K562 (cell line): ENCODE data around the gene ANTKMT. TPM values are rescaled to one million over a fixed set of nuclear protein-coding genes. Genes with fewer than 3 reads are reported as not detected.
A peak's percentile ranks its signal among the peaks of the same experiment; 100 is the strongest.

Experiments
- CBFA2T2 ChIP-seq: fragments of 450-650 bp; conservative IDR thresholded peaks from 2 replicates; pipeline ENCODE4 v1.6.1; 2017; ENCODE audit warnings: mild to moderate bottlenecking
- CCNT2 ChIP-seq: IDR thresholded peaks from 2 replicates; pipeline ENCODE4 v1.6.1; 2011; ENCODE audit warnings: borderline replicate concordance, low read depth, mild to moderate bottlenecking, moderate library complexity, mixed read lengths, low read length; ENCODE audit not compliant: insufficient read length; ENCODE audit errors: extremely low read depth
- ETS2 ChIP-seq: IDR thresholded peaks from 2 replicates; pipeline ENCODE4 v1.6.1; 2016; ENCODE audit warnings: borderline replicate concordance, missing genetic modification characterization, mild to moderate bottlenecking, moderate library complexity, missing compliant biosample characterization; ENCODE audit not compliant: poor library complexity, severe bottlenecking
- GATAD2A ChIP-seq: fragments of 450-650 bp; IDR thresholded peaks from 2 replicates; pipeline ENCODE4 v1.6.1; 2017
- HMG20A ChIP-seq: fragments of 450-650 bp; formaldehyde crosslinking; conservative IDR thresholded peaks from 2 replicates; pipeline ENCODE4 v1.4.0; 2020; ENCODE audit warnings: mild to moderate bottlenecking, mixed read lengths
- KLF10 ChIP-seq: fragments of 250-450 bp; sonication (Bioruptor Pico); IDR thresholded peaks from 2 replicates; pipeline ENCODE4 v1.6.1; 2021; ENCODE audit warnings: matching md5 sums
- MYC ChIP-seq, 2 experiments: fragments of 250-450 bp in 1 of 2; sonication (Bioruptor Pico) in 1 of 2; IDR thresholded peaks; 2 replicates each; pipeline versions ENCODE4 v1.5.1 to v1.6.1; 2012 to 2021; ENCODE audit warnings: low read depth in 2 of 2, borderline replicate concordance in 1 of 2, improper control_type of control experiment in 1 of 2, low read length in 1 of 2, mild to moderate bottlenecking in 1 of 2, moderate library complexity in 1 of 2
- PTBP1 ChIP-seq: fragments of 200-400 bp; formaldehyde crosslinking; IDR thresholded peaks from 2 replicates; pipeline ENCODE4 v1.6.1; 2017; ENCODE audit warnings: low read depth, low read length
- SETDB1 ChIP-seq: IDR thresholded peaks from one replicate; pipeline ENCODE4 v1.6.1; 2012; ENCODE audit warnings: low read length, control low read depth, inconsistent platforms
- SIN3A ChIP-seq, 2 experiments: fragments of 150-350 bp in 1 of 2; IDR thresholded peaks; 2 replicates each; pipeline ENCODE4 v1.6.1; 2011 to 2016; ENCODE audit warnings: borderline replicate concordance in 2 of 2, low read depth in 2 of 2, low read length in 2 of 2, mild to moderate bottlenecking in 2 of 2, moderate library complexity in 2 of 2; ENCODE audit not compliant: control insufficient read depth in 1 of 2
- polyA plus RNA-seq, 8 experiments: library from polyadenylated mRNA; depleted of rRNA in 4 of 8; stranded (reverse) in 5 of 8; unstranded in 3 of 8; fragments of >200 nt; fragmentation: Nextera tagmentation in 2 of 8; fragmentation: Illumina TruSeq in 1 of 8; extraction: Ambion mirVana in 2 of 8; extraction: Trizol in 1 of 8; gene quantifications; 2 replicates each; pipeline versions ENCODE4 v1.2.1 to v1.2.3, GENCODE V29; 2011 to 2014; ENCODE audit warnings: inconsistent platforms in 1 of 8, missing spikeins in 1 of 8
- total RNA-seq, 7 experiments: library from RNA; depleted of rRNA in 6 of 7; stranded (reverse); fragments of >200 nt in 6 of 7; fragmentation: Illumina TruSeq in 2 of 7; extraction: Trizol in 2 of 7; gene quantifications; 2 replicates each; pipeline versions ENCODE4 v1.2.1 to v1.2.3, GENCODE V29; 2011 to 2021; ENCODE audit warnings: low replicate concordance in 1 of 7
- TF ChIP-seq, protein P1 (sequence below): fragments of 450-650 bp; IDR thresholded peaks from 2 replicates; pipeline ENCODE4 v1.6.1; 2016; ENCODE audit warnings: low read depth
- TF ChIP-seq, protein P2 (sequence below): fragments of 250-450 bp; sonication (Bioruptor Pico); IDR thresholded peaks from 2 replicates; pipeline ENCODE4 v1.4.0; 2020; ENCODE audit warnings: borderline replicate concordance
- TF ChIP-seq, protein P3 (sequence below): sonication (generic); formaldehyde crosslinking; IDR thresholded peaks from 2 replicates; pipeline ENCODE4 v1.8.0; 2022; ENCODE audit warnings: mild to moderate bottlenecking, missing genetic modification reagents
- TF ChIP-seq, protein P4 (sequence below): fragments of 450-650 bp; IDR thresholded peaks from 2 replicates; pipeline ENCODE4 v1.6.1; 2017; ENCODE audit warnings: mild to moderate bottlenecking, moderate library complexity

Gene ANTKMT
- total and polyA plus RNA-seq, 9 of the 15 experiments (the other 6 are each of a cell fraction or from before 2014, with no cell fraction given): 0.58 to 217 (median 19.1) TPM

DNA sequence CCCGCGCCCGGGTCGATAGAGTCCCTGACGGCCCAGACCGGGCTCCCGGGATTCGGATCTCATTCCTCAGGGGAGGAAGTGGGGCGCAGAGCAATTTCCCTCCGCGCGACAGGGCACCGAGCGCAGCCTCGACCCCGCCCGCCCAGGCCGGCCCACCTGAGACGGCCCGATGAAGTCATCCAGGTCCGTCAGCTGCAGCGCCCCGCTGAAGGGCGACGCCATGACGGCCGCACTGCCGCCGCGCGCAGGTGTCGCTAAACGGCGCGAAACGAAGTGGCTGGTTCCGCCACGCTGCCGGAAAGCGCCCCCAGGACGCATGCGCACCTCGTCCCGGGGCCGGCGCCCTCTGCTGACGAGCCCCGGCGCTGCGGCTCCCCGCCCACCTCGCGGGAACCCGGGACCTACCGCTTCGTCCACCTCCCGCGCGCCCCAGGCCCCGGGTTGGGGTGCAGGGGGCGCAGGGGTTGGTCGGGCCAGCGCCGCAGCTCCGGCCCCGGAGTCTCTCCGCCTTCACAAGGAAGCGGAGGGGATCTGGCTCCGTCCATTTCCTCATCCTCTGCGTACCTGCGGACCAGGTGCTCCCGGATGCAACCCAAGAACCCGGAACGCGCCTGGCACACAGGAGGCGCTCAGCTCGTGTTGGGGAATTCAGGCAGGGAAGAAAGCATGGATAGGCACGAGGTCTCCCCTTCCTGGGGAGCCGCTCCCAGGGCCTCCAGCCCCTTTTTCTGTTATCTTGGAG, 20.0 kb downstream of the ANTKMT start, which contains the start of gene CIAO3 (continued):
- TF ChIP-seq, protein P1, sequence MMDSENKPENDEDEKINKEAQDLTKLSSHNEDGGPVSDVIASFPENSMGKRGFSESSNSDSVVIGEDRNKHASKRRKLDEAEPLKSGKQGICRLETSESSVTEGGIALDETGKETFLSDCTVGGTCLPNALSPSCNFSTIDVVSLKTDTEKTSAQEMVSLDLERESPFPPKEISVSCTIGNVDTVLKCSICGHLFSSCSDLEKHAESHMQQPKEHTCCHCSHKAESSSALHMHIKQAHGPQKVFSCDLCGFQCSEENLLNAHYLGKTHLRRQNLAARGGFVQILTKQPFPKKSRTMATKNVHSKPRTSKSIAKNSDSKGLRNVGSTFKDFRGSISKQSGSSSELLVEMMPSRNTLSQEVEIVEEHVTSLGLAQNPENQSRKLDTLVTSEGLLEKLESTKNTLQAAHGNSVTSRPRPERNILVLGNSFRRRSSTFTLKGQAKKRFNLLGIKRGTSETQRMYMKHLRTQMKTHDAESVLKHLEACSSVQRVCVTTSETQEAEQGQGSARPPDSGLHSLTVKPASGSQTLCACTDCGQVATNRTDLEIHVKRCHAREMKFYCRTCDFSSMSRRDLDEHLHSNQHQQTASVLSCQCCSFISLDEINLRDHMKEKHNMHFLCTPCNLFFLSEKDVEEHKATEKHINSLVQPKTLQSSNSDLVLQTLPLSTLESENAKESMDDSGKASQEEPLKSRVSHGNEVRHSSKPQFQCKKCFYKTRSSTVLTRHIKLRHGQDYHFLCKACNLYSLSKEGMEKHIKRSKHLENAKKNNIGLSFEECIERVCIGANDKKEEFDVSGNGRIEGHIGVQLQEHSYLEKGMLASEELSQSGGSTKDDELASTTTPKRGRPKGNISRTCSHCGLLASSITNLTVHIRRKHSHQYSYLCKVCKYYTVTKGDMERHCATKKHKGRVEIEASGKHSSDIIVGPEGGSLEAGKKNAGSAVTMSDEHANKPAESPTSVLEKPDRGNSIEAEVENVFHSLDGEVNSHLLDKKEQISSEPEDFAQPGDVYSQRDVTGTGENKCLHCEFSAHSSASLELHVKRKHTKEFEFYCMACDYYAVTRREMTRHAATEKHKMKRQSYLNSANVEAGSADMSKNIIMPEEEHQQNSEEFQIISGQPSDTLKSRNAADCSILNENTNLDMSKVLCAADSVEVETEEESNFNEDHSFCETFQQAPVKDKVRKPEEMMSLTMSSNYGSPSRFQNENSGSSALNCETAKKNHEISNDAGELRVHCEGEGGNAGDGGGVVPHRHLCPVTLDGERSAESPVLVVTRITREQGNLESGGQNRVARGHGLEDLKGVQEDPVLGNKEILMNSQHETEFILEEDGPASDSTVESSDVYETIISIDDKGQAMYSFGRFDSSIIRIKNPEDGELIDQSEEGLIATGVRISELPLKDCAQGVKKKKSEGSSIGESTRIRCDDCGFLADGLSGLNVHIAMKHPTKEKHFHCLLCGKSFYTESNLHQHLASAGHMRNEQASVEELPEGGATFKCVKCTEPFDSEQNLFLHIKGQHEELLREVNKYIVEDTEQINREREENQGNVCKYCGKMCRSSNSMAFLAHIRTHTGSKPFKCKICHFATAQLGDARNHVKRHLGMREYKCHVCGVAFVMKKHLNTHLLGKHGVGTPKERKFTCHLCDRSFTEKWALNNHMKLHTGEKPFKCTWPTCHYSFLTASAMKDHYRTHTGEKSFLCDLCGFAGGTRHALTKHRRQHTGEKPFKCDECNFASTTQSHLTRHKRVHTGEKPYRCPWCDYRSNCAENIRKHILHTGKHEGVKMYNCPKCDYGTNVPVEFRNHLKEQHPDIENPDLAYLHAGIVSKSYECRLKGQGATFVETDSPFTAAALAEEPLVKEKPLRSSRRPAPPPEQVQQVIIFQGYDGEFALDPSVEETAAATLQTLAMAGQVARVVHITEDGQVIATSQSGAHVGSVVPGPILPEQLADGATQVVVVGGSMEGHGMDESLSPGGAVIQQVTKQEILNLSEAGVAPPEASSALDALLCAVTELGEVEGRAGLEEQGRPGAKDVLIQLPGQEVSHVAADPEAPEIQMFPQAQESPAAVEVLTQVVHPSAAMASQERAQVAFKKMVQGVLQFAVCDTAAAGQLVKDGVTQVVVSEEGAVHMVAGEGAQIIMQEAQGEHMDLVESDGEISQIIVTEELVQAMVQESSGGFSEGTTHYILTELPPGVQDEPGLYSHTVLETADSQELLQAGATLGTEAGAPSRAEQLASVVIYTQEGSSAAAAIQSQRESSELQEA: no peak
- TF ChIP-seq SETDB1 (peak; percentile 64), MYC (IDR thresholded peaks at IDR 0.05; ENCODE audit: low read depth, low read length) (peak; percentile 83), MYC (CRISPR knock-in tag; IDR thresholded peaks at IDR 0.05; ENCODE audit: borderline replicate concordance, low read depth) (no peak; the same call in 1 of the 2 replicates), SIN3A (IDR thresholded peaks at IDR 0.05; ENCODE audit: borderline replicate concordance in 2 of 2, control insufficient read depth in 1 of 2, low read depth in 2 of 2, low read length in 2 of 2) (peak; percentile 39 to 89; a peak in 3 of 4 replicates), HMG20A (CRISPR knock-in tag) (no peak), ETS2 (tag) (no peak), KLF10 (CRISPR knock-in tag) (no peak), GATAD2A (no peak), PTBP1 (no peak), CBFA2T2 (no peak), CCNT2 (peak; percentile 87)
- TF ChIP-seq, protein P2, sequence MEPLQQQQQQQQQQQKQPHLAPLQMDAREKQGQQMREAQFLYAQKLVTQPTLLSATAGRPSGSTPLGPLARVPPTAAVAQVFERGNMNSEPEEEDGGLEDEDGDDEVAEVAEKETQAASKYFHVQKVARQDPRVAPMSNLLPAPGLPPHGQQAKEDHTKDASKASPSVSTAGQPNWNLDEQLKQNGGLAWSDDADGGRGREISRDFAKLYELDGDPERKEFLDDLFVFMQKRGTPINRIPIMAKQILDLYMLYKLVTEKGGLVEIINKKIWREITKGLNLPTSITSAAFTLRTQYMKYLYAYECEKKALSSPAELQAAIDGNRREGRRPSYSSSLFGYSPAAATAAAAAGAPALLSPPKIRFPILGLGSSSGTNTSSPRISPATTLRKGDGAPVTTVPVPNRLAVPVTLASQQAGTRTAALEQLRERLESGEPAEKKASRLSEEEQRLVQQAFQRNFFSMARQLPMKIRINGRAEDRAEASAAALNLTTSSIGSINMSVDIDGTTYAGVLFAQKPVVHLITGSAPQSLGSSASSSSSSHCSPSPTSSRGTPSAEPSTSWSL (CRISPR knock-in tag): no peak
- TF ChIP-seq, protein P3, sequence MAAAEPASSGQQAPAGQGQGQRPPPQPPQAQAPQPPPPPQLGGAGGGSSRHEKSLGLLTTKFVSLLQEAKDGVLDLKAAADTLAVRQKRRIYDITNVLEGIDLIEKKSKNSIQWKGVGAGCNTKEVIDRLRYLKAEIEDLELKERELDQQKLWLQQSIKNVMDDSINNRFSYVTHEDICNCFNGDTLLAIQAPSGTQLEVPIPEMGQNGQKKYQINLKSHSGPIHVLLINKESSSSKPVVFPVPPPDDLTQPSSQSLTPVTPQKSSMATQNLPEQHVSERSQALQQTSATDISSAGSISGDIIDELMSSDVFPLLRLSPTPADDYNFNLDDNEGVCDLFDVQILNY (CRISPR knock-in tag): 0 out of 2 replicates have a peak, but pooled peaks have one; percentile 32
- TF ChIP-seq, protein P4, sequence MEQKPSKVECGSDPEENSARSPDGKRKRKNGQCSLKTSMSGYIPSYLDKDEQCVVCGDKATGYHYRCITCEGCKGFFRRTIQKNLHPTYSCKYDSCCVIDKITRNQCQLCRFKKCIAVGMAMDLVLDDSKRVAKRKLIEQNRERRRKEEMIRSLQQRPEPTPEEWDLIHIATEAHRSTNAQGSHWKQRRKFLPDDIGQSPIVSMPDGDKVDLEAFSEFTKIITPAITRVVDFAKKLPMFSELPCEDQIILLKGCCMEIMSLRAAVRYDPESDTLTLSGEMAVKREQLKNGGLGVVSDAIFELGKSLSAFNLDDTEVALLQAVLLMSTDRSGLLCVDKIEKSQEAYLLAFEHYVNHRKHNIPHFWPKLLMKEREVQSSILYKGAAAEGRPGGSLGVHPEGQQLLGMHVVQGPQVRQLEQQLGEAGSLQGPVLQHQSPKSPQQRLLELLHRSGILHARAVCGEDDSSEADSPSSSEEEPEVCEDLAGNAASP: no peak
